IMR-90 (cell line): Measurements from ENCODE around the gene CPNE4. TPM values are rescaled to one million over a fixed set of nuclear protein-coding genes. Genes with fewer than 3 reads are reported as not detected.

Experiments used
- ATAC-seq: fragments of 200-7000 bp; cut with Tn5 transposase; 2 replicates; pipeline ENCODE4 v1.9.1; 2020; ENCODE audit warnings: low read depth, mild to moderate bottlenecking, moderate library complexity
- BruUV-seq: library from RNA; stranded (reverse); fragments of 400-500 nt; replicated peaks from 2 replicates; lab custom pipeline; 2021; lab: Mats Ljungman, UMichigan
- CTCF ChIA-PET: fragments of 300-600 bp; formaldehyde crosslinking; extraction: SDS; loops from one replicate; lab custom pipeline; 2021; ENCODE audit warnings: antibody characterized with exemption; lab: Yijun Ruan, JAX
- POLR2A ChIA-PET: fragments of 300-600 bp; sonication (Branson Sonifier 250); formaldehyde crosslinking; loops from one replicate; lab custom pipeline; 2022; ENCODE audit warnings: antibody characterized with exemption; ENCODE audit not compliant: unreplicated experiment; lab: Charles Lee
- DNase-seq: peaks from one replicate; pipeline ENCODE4 v3.0.0; 2013
- H2AFZ ChIP-seq: replicated peaks from 2 replicates; pipeline ENCODE3; 2013; ENCODE audit warnings: low read length, mild to moderate bottlenecking; ENCODE audit not compliant: poor library complexity
- H2AK5ac ChIP-seq: 2 replicates; pipeline ENCODE4 v1.6.1; 2013; ENCODE audit warnings: low read depth, low read length, inconsistent platforms
- H2AK9ac ChIP-seq: replicated peaks from 2 replicates; pipeline ENCODE3; 2013; ENCODE audit warnings: mild to moderate bottlenecking, low read depth, low read length, moderate library complexity; ENCODE audit not compliant: poor library complexity
- H2BK120ac ChIP-seq: 2 replicates; pipeline ENCODE4 v1.6.1; 2013; ENCODE audit warnings: low read depth, low read length, inconsistent platforms
- H2BK15ac ChIP-seq: 3 replicates; pipeline ENCODE4 v1.6.1; 2013; ENCODE audit warnings: low read depth, low read length, inconsistent platforms
- H2BK20ac ChIP-seq: 2 replicates; pipeline ENCODE4 v1.6.1; 2013; ENCODE audit warnings: low read depth, mild to moderate bottlenecking, inconsistent platforms, low read length, moderate library complexity
- H2BK5ac ChIP-seq: 2 replicates; pipeline ENCODE4 v1.6.1; 2013; ENCODE audit warnings: mild to moderate bottlenecking, low read depth, low read length, inconsistent platforms; ENCODE audit not compliant: poor library complexity, severe bottlenecking
- H3K14ac ChIP-seq: replicated peaks from 2 replicates; pipeline ENCODE4 v1.6.1; 2013; ENCODE audit warnings: low read depth, low read length, inconsistent platforms
- H3K18ac ChIP-seq: 2 replicates; pipeline ENCODE4 v1.6.1; 2013; ENCODE audit warnings: low read depth, low read length, control low read depth
- H3K23ac ChIP-seq: 2 replicates; pipeline ENCODE4 v1.6.1; 2013; ENCODE audit warnings: low read depth, low read length, inconsistent platforms
- H3K27ac ChIP-seq: 2 replicates; pipeline ENCODE4 v1.5.1; 2013; ENCODE audit warnings: mild to moderate bottlenecking, control low read depth, low read length; ENCODE audit not compliant: insufficient read depth
- H3K27me3 ChIP-seq: 2 replicates; pipeline ENCODE4 v1.6.1; 2013; ENCODE audit warnings: low read length; ENCODE audit not compliant: control insufficient read depth, insufficient read depth
- H3K36me3 ChIP-seq: 2 replicates; pipeline ENCODE4 v1.6.1; 2013; ENCODE audit warnings: low read length, mixed read lengths; ENCODE audit not compliant: control insufficient read depth, insufficient read depth
- H3K4ac ChIP-seq: 2 replicates; pipeline ENCODE4 v1.6.1; 2013; ENCODE audit warnings: low read depth, low read length, inconsistent platforms
- H3K4me1 ChIP-seq: 2 replicates; pipeline ENCODE4 v1.6.1; 2013; ENCODE audit warnings: low read length, mixed read lengths; ENCODE audit not compliant: control insufficient read depth, insufficient read depth
- H3K4me2 ChIP-seq: 2 replicates; pipeline ENCODE4 v1.6.1; 2013; ENCODE audit warnings: low read depth, mild to moderate bottlenecking, control low read depth, low read length, moderate library complexity
- H3K4me3 ChIP-seq: 2 replicates; pipeline ENCODE4 v1.5.1; 2013; ENCODE audit warnings: low read depth, mild to moderate bottlenecking, control low read depth, low read length, moderate library complexity; ENCODE audit not compliant: insufficient read depth
- H3K56ac ChIP-seq: 2 replicates; pipeline ENCODE4 v1.6.1; 2013; ENCODE audit warnings: low read length, inconsistent platforms; ENCODE audit not compliant: insufficient read depth; ENCODE audit errors: extremely low read depth
- H3K79me1 ChIP-seq, 2 experiments: 2 replicates each; pipeline ENCODE4 v1.6.1; 2013; ENCODE audit warnings: low read length in 2 of 2, inconsistent platforms in 1 of 2, low read depth in 1 of 2
- H3K9ac ChIP-seq: 2 replicates; pipeline ENCODE4 v1.6.1; 2013; ENCODE audit warnings: low read depth, low read length, control low read depth
- H3K9me1 ChIP-seq: 2 replicates; pipeline ENCODE4 v1.6.1; 2013; ENCODE audit warnings: low read length, inconsistent platforms; ENCODE audit not compliant: insufficient read depth
- H3K9me3 ChIP-seq: 2 replicates; pipeline ENCODE4 v1.6.1; 2013; ENCODE audit warnings: low read length; ENCODE audit not compliant: control insufficient read depth, insufficient read depth
- H4K20me1 ChIP-seq: 2 replicates; pipeline ENCODE4 v1.6.1; 2013; ENCODE audit warnings: low read length, inconsistent platforms; ENCODE audit not compliant: insufficient read depth
- H4K5ac ChIP-seq: 2 replicates; pipeline ENCODE4 v1.6.1; 2013; ENCODE audit warnings: mild to moderate bottlenecking, low read depth, low read length, control low read depth
- H4K8ac ChIP-seq, 2 experiments: 2 replicates each; pipeline ENCODE4 v1.6.1; 2013; ENCODE audit warnings: low read depth in 2 of 2, low read length in 2 of 2, control low read depth in 1 of 2, inconsistent platforms in 1 of 2
- H4K91ac ChIP-seq: 2 replicates; pipeline ENCODE4 v1.6.1; 2013; ENCODE audit warnings: low read depth, low read length, inconsistent platforms; ENCODE audit not compliant: insufficient read depth
- BHLHE40 ChIP-seq: fragments of 150-350 bp; IDR thresholded peaks from 2 replicates; pipeline ENCODE4 v1.6.1; 2016; ENCODE audit warnings: mild to moderate bottlenecking, low read depth, low read length
- CEBPB ChIP-seq: IDR thresholded peaks from 2 replicates; pipeline ENCODE4 v1.6.1; 2012; ENCODE audit warnings: low read depth, low read length, improper control_type of control experiment
- CHD1 ChIP-seq: IDR thresholded peaks from 2 replicates; pipeline ENCODE4 v1.6.1; 2012; ENCODE audit warnings: low read depth, low read length, improper control_type of control experiment
- CTCF ChIP-seq: conservative IDR thresholded peaks from 2 replicates; pipeline ENCODE4 v1.5.1; 2012; ENCODE audit warnings: mild to moderate bottlenecking, low read depth, low read length, improper control_type of control experiment
- ELK1 ChIP-seq: fragments of 150-350 bp; IDR thresholded peaks from 2 replicates; pipeline ENCODE4 v1.6.1; 2016; ENCODE audit warnings: low read depth, mild to moderate bottlenecking, low read length, moderate library complexity, borderline replicate concordance
- FOS ChIP-seq: fragments of 150-350 bp; IDR thresholded peaks from 2 replicates; pipeline ENCODE4 v1.6.1; 2016; ENCODE audit warnings: low read depth, low read length
- MAFK ChIP-seq: IDR thresholded peaks from 2 replicates; pipeline ENCODE4 v1.6.1; 2012; ENCODE audit warnings: low read depth, low read length, improper control_type of control experiment
- MAZ ChIP-seq: IDR thresholded peaks from 2 replicates; pipeline ENCODE4 v1.6.1; 2012; ENCODE audit warnings: low read depth, mild to moderate bottlenecking, low read length, improper control_type of control experiment, moderate library complexity, borderline replicate concordance
- MXI1 ChIP-seq: IDR thresholded peaks from 2 replicates; pipeline ENCODE4 v1.6.1; 2012; ENCODE audit warnings: low read depth, mild to moderate bottlenecking, low read length, moderate library complexity, borderline replicate concordance
- NFE2L2 ChIP-seq: fragments of 150-350 bp; IDR thresholded peaks from 2 replicates; pipeline ENCODE4 v1.6.1; 2016; ENCODE audit warnings: low read depth, mild to moderate bottlenecking, low read length
- POLR2A ChIP-seq: IDR thresholded peaks from 2 replicates; pipeline ENCODE4 v1.6.1; 2012; ENCODE audit warnings: mild to moderate bottlenecking, low read depth, low read length
- RAD21 ChIP-seq: IDR thresholded peaks from 2 replicates; pipeline ENCODE4 v1.6.1; 2012; ENCODE audit warnings: low read length, improper control_type of control experiment
- RCOR1 ChIP-seq: IDR thresholded peaks from 2 replicates; pipeline ENCODE4 v1.6.1; 2012; ENCODE audit warnings: mild to moderate bottlenecking, low read length, improper control_type of control experiment; ENCODE audit not compliant: insufficient replicate concordance
- RFX5 ChIP-seq: IDR thresholded peaks from 2 replicates; pipeline ENCODE4 v1.8.0; 2012; ENCODE audit warnings: low read depth, mild to moderate bottlenecking, low read length, moderate library complexity
- SMC3 ChIP-seq: fragments of 150-350 bp; IDR thresholded peaks from 2 replicates; pipeline ENCODE4 v1.6.1; 2016; ENCODE audit warnings: low read depth, mild to moderate bottlenecking, antibody characterized with exemption, low read length, moderate library complexity
- USF2 ChIP-seq: fragments of 150-350 bp; IDR thresholded peaks from 2 replicates; pipeline ENCODE4 v1.6.1; 2017; ENCODE audit warnings: mild to moderate bottlenecking, antibody characterized with exemption, low read length, low read depth
- WGBS, 2 experiments: methylation state at CpG; one replicate each; pipeline versions ENCODE4 v1.1.5 to v1.1.7; 2013; ENCODE audit warnings: missing lambda C conversion rate in 2 of 2; ENCODE audit not compliant: insufficient read length in 1 of 2; ENCODE audit errors: extremely low coverage in 2 of 2; 5-methylcytosine and 5-hydroxymethylcytosine counted together
- dilution Hi-C: fragments of 300-500 bp; cut with HindIII; formaldehyde crosslinking; loops from one replicate; pipeline ENCODE4 v1.14.3; 2018; ENCODE audit warnings: low sequenced_read_pairs; ENCODE audit not compliant: unreplicated experiment
- in situ Hi-C: fragments of 300-500 bp; cut with MboI; formaldehyde crosslinking; loops from 3 replicates; pipeline ENCODE4 v1.14.3; 2019; ENCODE audit warnings: low sequenced_read_pairs, inconsistent platforms, mixed read lengths
- intact Hi-C: fragments of 100-400 bp; cut with micrococcal nuclease; formaldehyde crosslinking; loops from 2 replicates; pipeline ENCODE4 v1.10.0; 2022
- polyA plus RNA-seq, 3 experiments: library from polyadenylated mRNA; depleted of rRNA; stranded (reverse); fragments of >200 nt; gene quantifications; 2 replicates each; pipeline ENCODE4 v1.2.3, GENCODE V29; 2012; ENCODE audit warnings: low replicate concordance in 1 of 3
- total RNA-seq: library from RNA; depleted of rRNA; stranded (reverse); fragments of >200 nt; gene quantifications from 2 replicates; pipeline ENCODE4 v1.2.3, GENCODE V29; 2012

CPNE4 gene
- total and polyA plus RNA-seq, 2 of the 4 experiments (the other 2 are of a cell fraction) = not detected

- Histone ChIP-seq H3K4me2 (no peak overlapping the region), H3K9ac (no peak overlapping the region), H3K79me1 (no peaks in the 10 kb centered on the region), H4K91ac (no peak overlapping the region), H4K20me1 (no peaks in the 10 kb centered on the region), H3K56ac (no peak overlapping the region), H3K18ac (no peak overlapping the region), H2AK5ac (no peak overlapping the region), H2BK15ac (no peak overlapping the region), H3K4me3 (no peak overlapping the region), H2BK120ac (no peak overlapping the region), H3K9me1 (no peaks in the 10 kb centered on the region), H3K23ac (no peak overlapping the region), H3K4ac (no peak overlapping the region), H4K8ac (no peak overlapping the region), H3K27me3 (no peaks in the 10 kb centered on the region), H3K4me1 (no peaks in the 10 kb centered on the region), H4K5ac (no peak overlapping the region), H3K9me3 (no peaks in the 10 kb centered on the region), H2BK20ac (no peak overlapping the region), H2BK5ac (no peak overlapping the region), H3K36me3 (no peaks in the 10 kb centered on the region), H2AK9ac (no peak overlapping the region), H2AFZ (peak overlapping the region; percentile 49), H3K27ac (no peak overlapping the region), H3K14ac (no peak overlapping the region)
- BruUV-seq = no TSS peak
- ChIA-PET POLR2A (no interaction called here), CTCF (no interaction called here)
- ATAC-seq (no peak), DNase-seq (no peak)
- no peak for TF ChIP-seq RCOR1
- TF ChIP-seq ELK1 = no peak
- TF ChIP-seq MXI1 = no peak
- TF ChIP-seq MAZ = no peak
- TF ChIP-seq CEBPB = no peak
- TF ChIP-seq USF2 = no peak
- no peak for TF ChIP-seq BHLHE40
- no peak for TF ChIP-seq SMC3
- no peak for TF ChIP-seq NFE2L2
- TF ChIP-seq MAFK = no peak
- TF ChIP-seq RFX5 = no peak
- TF ChIP-seq POLR2A = no peak
- no peak for TF ChIP-seq CTCF
- no peak for TF ChIP-seq CHD1
- no peak for TF ChIP-seq RAD21
- no peak for TF ChIP-seq FOS
- WGBS, 2 experiments = no CpG with 5 or more reads among the region's 7 CpGs
- in situ Hi-C loops = no loop called here
- dilution Hi-C loops = no loop called here
- intact Hi-C loops = no loop called here
These were observed 516.1 kb downstream of the CPNE4 start for GRCh38 chr3:131518680-131519079.
